Suprapubic skin (tissue), 4 donors: ENCODE data around the gene PAX6.

ENCODE experiments used
- EP300 ChIP-seq: sonication (generic); formaldehyde crosslinking; IDR thresholded peaks from one replicate; pipeline ENCODE4 v1.6.1; 2017; ENCODE audit warnings: antibody characterized with exemption
- POLR2A ChIP-seq, 2 donors: fragments of 450-650 bp; IDR thresholded peaks; one replicate each; pipeline ENCODE4 v1.6.1; 2017; ENCODE audit warnings: antibody characterized with exemption in 2 of 2, mild to moderate bottlenecking in 2 of 2, moderate library complexity in 2 of 2
- POLR2AphosphoS5 ChIP-seq, 3 donors: sonication (generic); formaldehyde crosslinking; IDR thresholded peaks; one replicate each; pipeline ENCODE4 v1.6.1; 2017; ENCODE audit warnings: antibody characterized with exemption in 3 of 3
- TF ChIP-seq, protein P1 (sequence below), 2 donors: fragments of 200-600 bp in 1 of 2; fragments of 450-650 bp in 1 of 2; sonication (generic) in 1 of 2; IDR thresholded peaks; one replicate each; pipeline ENCODE4 v1.5.1; 2016 to 2019; ENCODE audit warnings: antibody characterized with exemption in 2 of 2, mild to moderate bottlenecking in 1 of 2, moderate library complexity in 1 of 2

GRCh38 chr11:31803813-31804311 lies 7.3 kb downstream of the PAX6 start:
- TF ChIP-seq POLR2AphosphoS5 (IDR thresholded peaks at IDR 0.05) (no peak), POLR2A (IDR thresholded peaks at IDR 0.05) (no peak), EP300 (no peak)
- TF ChIP-seq, protein P1, sequence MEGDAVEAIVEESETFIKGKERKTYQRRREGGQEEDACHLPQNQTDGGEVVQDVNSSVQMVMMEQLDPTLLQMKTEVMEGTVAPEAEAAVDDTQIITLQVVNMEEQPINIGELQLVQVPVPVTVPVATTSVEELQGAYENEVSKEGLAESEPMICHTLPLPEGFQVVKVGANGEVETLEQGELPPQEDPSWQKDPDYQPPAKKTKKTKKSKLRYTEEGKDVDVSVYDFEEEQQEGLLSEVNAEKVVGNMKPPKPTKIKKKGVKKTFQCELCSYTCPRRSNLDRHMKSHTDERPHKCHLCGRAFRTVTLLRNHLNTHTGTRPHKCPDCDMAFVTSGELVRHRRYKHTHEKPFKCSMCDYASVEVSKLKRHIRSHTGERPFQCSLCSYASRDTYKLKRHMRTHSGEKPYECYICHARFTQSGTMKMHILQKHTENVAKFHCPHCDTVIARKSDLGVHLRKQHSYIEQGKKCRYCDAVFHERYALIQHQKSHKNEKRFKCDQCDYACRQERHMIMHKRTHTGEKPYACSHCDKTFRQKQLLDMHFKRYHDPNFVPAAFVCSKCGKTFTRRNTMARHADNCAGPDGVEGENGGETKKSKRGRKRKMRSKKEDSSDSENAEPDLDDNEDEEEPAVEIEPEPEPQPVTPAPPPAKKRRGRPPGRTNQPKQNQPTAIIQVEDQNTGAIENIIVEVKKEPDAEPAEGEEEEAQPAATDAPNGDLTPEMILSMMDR (IDR thresholded peaks at IDR 0.05): no peak
